Measurements from ENCODE around the gene DOCK4. TPM values are rescaled to one million over a fixed set of nuclear protein-coding genes. Genes with fewer than 3 reads are reported as not detected.

DOCK4 gene
- total RNA-seq, 2 donors from 2014 or later = 0.21 to 1.1 TPM

GRCh38 chr7:112071856-112072255, 134.3 kb downstream of the DOCK4 start:
- ATAC-seq = no peak
- no peaks in the 10 kb centered on the region for H3K36me3 Mint-ChIP-seq
- H3K9me3 Mint-ChIP-seq = no peaks in the 10 kb centered on the region
- H3K27ac Mint-ChIP-seq = no peak overlapping the region
- no peak for DNase-seq (ENCODE audit: low spot score in 2 of 2)

- DNase-seq (ENCODE audit: low spot score in 2 of 2) (no peak), ATAC-seq (no peak)
- Mint-ChIP-seq H3K27ac (no peak overlapping the region), H3K9me3 (no peaks in the 10 kb centered on the region), H3K36me3 (no peaks in the 10 kb centered on the region)
Observed at GRCh38 chr7:112070674-112071256, 135.4 kb downstream of the DOCK4 start.

- Mint-ChIP-seq H3K9me3 (no peaks in the 10 kb centered on the region), H3K27ac (no peak overlapping the region), H3K36me3 (no peaks in the 10 kb centered on the region)
- no peak for DNase-seq (ENCODE audit: low spot score in 2 of 2)
- ATAC-seq = no peak
Observed at GRCh38 chr7:112069879-112070321, 136.3 kb downstream of the DOCK4 start.

GRCh38 chr7:112068967-112069366, 137.2 kb downstream of the DOCK4 start:
- Mint-ChIP-seq H3K36me3 (no peaks in the 10 kb centered on the region), H3K9me3 (no peaks in the 10 kb centered on the region), H3K27ac (no peak overlapping the region)
- ATAC-seq (no peak), DNase-seq (ENCODE audit: low spot score in 2 of 2) (no peak)

GRCh38 chr7:112067632-112068540, 138.3 kb downstream of the DOCK4 start:
- Mint-ChIP-seq H3K9me3 (no peaks in the 10 kb centered on the region), H3K36me3 (no peaks in the 10 kb centered on the region), H3K27ac (no peak overlapping the region)
- no peak for ATAC-seq
- DNase-seq (ENCODE audit: low spot score in 2 of 2) = no peak

GRCh38 chr7:112067200-112067599, 139.0 kb downstream of the DOCK4 start:
- no peak for ATAC-seq
- no peak for DNase-seq (ENCODE audit: low spot score in 2 of 2)
- Mint-ChIP-seq H3K27ac (no peak overlapping the region), H3K9me3 (no peaks in the 10 kb centered on the region), H3K36me3 (no peaks in the 10 kb centered on the region)

GRCh38 chr7:112065758-112066157, 140.4 kb downstream of the DOCK4 start:
- H3K36me3 Mint-ChIP-seq = no peaks in the 10 kb centered on the region

GRCh38 chr7:112064627-112065385, 141.4 kb downstream of the DOCK4 start:
- DNase-seq (ENCODE audit: low spot score in 2 of 2) (no peak), ATAC-seq (no peak)
- Mint-ChIP-seq H3K36me3 (no peaks in the 10 kb centered on the region), H3K9me3 (no peaks in the 10 kb centered on the region), H3K27ac (no peak overlapping the region)

More at GRCh38 chr7:112065758-112066157, 140.4 kb downstream of the DOCK4 start:
- ATAC-seq (no peak), DNase-seq (ENCODE audit: low spot score in 2 of 2) (no peak)
- H3K27ac Mint-ChIP-seq = no peak overlapping the region
- no peaks in the 10 kb centered on the region for H3K9me3 Mint-ChIP-seq

- H3K9me3 Mint-ChIP-seq = no peaks in the 10 kb centered on the region
- no peaks in the 10 kb centered on the region for H3K36me3 Mint-ChIP-seq
- ATAC-seq (no peak), DNase-seq (ENCODE audit: low spot score in 2 of 2) (no peak)
- H3K27ac Mint-ChIP-seq = no peak overlapping the region
Observed at GRCh38 chr7:112063974-112064373, 142.2 kb downstream of the DOCK4 start.

- H3K9me3 Mint-ChIP-seq = no peaks in the 10 kb centered on the region
- H3K36me3 Mint-ChIP-seq = no peaks in the 10 kb centered on the region
- no peak overlapping the region for H3K27ac Mint-ChIP-seq
- DNase-seq (ENCODE audit: low spot score in 2 of 2) (no peak), ATAC-seq (no peak)
Observed at GRCh38 chr7:112061051-112061450, 145.1 kb downstream of the DOCK4 start.

GRCh38 chr7:112060625-112061024, 145.6 kb downstream of the DOCK4 start:
- H3K27ac Mint-ChIP-seq = no peak overlapping the region
- H3K36me3 Mint-ChIP-seq = no peaks in the 10 kb centered on the region
- DNase-seq (ENCODE audit: low spot score in 2 of 2) (no peak), ATAC-seq (no peak)
- H3K9me3 Mint-ChIP-seq = no peaks in the 10 kb centered on the region

GRCh38 chr7:112059675-112060074, 146.5 kb downstream of the DOCK4 start:
- H3K27ac Mint-ChIP-seq = no peak overlapping the region
- DNase-seq (ENCODE audit: low spot score in 2 of 2) = no peak
- no peaks in the 10 kb centered on the region for H3K36me3 Mint-ChIP-seq
- no peaks in the 10 kb centered on the region for H3K9me3 Mint-ChIP-seq
- no peak for ATAC-seq

- Mint-ChIP-seq H3K27ac (no peak overlapping the region), H3K9me3 (no peaks in the 10 kb centered on the region), H3K36me3 (no peaks in the 10 kb centered on the region)
- ATAC-seq (no peak), DNase-seq (ENCODE audit: low spot score in 2 of 2) (no peak)
Observed at GRCh38 chr7:112058686-112059085, 147.5 kb downstream of the DOCK4 start.

GRCh38 chr7:112056409-112056808, 149.8 kb downstream of the DOCK4 start:
- no peak for DNase-seq (ENCODE audit: low spot score in 2 of 2)
- no peak for ATAC-seq
- H3K27ac Mint-ChIP-seq = no peak overlapping the region

GRCh38 chr7:112053737-112054069, 152.5 kb downstream of the DOCK4 start:
- H3K36me3 Mint-ChIP-seq = no peaks in the 10 kb centered on the region
- ATAC-seq (no peak), DNase-seq (ENCODE audit: low spot score in 2 of 2) (no peak)
- no peak overlapping the region for H3K27ac Mint-ChIP-seq
- no peaks in the 10 kb centered on the region for H3K9me3 Mint-ChIP-seq

More at GRCh38 chr7:112056409-112056808, 149.8 kb downstream of the DOCK4 start:
- Mint-ChIP-seq H3K36me3 (no peaks in the 10 kb centered on the region), H3K9me3 (no peaks in the 10 kb centered on the region)

- H3K9me3 Mint-ChIP-seq = no peaks in the 10 kb centered on the region
- ATAC-seq (no peak), DNase-seq (ENCODE audit: low spot score in 2 of 2) (no peak)
- H3K36me3 Mint-ChIP-seq = no peaks in the 10 kb centered on the region
- no peak overlapping the region for H3K27ac Mint-ChIP-seq
Observed at GRCh38 chr7:112052993-112053736, 153.0 kb downstream of the DOCK4 start.

GRCh38 chr7:112052498-112052897, 153.7 kb downstream of the DOCK4 start:
- ATAC-seq = no peak

More at GRCh38 chr7:112052498-112052897, 153.7 kb downstream of the DOCK4 start:
- no peaks in the 10 kb centered on the region for H3K9me3 Mint-ChIP-seq
- H3K36me3 Mint-ChIP-seq = no peaks in the 10 kb centered on the region
- no peak overlapping the region for H3K27ac Mint-ChIP-seq
- DNase-seq (ENCODE audit: low spot score in 2 of 2) = no peak
